HG02981 (cell line): Measurements from ENCODE around the gene ALOX5.

Experiments used
- ATAC-seq: cut with Tn5 transposase; IDR thresholded peaks from one replicate; pipeline ENCODE4 v1.9.1; 2021; ENCODE audit warnings: mild to moderate bottlenecking, moderate library complexity; ENCODE audit not compliant: unreplicated experiment

The ALOX5 gene

DNA sequence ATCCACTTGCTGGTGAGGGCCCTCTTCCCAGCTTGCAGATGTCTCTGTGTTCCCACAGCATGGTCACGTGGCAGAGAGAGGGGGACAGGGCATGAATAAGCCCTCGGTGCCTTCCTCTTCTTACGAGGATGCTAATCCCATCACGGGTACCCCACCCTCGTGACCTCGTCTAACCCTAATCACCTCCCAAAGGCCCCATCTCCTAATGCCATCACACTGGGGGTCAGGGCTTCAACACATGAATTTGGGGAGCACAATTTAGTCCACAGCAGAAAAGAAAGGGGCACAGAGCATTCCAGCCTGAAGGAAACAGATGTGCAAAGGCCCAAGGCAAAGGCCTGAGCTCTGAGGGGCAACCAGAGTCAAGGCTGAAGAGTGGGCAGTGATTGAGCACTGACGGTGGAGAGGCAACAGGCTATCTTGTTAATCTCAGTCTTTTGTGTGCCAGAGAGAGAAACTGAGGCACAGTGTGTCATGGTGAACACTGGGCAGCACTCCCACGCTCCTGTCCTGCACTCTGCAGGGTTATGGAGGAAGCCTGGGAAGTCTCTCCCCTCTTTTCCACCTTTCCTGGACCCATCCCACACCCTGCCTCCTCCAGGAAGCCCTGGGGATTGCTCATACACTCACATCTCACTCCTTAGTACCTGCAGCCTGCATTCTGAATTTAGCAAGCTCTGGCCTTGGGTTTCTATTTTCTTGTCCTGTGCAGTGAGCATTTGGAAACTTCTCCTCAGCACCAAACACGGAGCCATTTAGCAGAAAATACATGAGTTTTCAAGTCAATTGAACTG, 49.0 kb downstream of the ALOX5 start:
- ATAC-seq, result no peak

GRCh38 chr10:45423976-45424499, 50.0 kb downstream of the ALOX5 start:
- no peak for ATAC-seq

DNA sequence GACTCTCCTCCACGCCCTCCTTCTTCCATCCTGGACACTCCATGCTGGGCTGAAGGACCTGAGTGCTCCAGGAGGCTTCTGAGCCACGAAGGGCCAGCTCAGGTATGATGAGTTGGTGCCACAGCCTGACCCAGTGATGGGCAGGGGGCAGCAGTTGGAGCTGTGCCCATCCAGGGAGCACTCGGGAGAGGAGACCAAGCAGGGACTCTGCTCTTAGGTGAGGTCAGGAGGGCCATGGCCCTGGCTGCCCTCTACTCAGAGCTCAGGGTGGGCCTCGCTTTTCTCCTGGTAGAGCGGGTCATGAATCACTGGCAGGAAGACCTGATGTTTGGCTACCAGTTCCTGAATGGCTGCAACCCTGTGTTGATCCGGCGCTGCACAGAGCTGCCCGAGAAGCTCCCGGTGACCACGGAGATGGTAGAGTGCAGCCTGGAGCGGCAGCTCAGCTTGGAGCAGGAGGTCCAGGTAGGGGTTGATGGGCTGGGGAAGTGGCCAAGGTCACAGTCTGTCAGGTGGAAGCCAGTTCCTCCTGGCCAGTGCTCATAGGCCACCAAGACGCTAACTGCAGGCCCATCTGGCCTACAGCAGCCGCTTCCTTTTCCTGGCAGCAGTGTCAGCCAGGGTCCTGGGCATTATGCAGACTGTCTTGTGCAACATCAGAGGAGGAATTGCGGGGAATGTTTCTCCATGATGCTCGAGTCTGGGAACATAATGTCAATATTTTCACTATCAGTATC, 50.8 kb downstream of the ALOX5 start:
- no peak for ATAC-seq

DNA sequence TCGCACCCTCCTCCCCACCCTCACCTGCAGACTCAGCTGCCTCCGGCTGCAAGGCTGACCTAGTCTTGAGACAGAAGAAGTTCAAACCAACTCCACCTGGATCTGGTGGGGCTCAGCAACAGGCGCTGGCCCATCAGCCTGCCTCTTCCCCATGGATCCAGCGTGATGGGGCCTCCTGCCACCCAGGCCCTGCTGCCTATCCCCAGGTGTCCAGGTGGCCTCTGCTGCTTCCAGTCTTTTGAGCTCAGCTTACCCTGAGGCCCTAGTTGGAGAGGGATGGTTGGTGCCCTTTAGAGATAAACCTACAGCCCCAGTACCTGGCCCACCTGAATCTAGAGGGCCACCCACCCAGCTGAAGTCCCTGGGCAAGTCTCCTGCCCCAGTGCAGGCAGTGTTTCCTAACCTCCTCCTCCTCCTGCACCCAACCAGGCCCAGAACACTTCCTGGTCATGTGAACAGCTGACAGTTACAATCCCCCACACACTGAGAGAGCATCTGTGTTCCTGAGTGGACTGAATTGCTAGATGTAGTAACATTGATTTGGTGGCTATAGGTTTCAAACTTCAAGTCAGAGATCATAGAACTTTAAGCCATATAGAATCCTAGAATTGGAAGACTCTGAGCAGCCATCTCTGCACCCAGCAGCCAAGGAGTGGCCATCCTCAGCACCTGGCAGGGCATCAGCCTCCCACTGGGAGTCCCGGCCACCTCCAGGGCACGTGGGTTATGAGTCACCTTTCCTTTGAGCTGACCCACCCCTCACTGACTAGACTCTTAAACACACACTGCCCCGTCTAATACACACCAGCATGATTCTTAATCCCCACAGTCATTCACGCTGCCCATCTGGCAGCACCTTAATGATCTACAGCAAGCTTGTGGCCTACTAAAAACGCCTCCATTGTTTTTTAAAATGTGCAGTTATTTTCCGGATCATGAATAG, 51.9 kb downstream of the ALOX5 start:
- no peak for ATAC-seq

- no peak for ATAC-seq
These were observed 53.4 kb downstream of the ALOX5 start for GRCh38 chr10:45427262-45427969.

- ATAC-seq, result no peak
These were observed 54.0 kb downstream of the ALOX5 start for GRCh38 chr10:45427970-45428366.

DNA sequence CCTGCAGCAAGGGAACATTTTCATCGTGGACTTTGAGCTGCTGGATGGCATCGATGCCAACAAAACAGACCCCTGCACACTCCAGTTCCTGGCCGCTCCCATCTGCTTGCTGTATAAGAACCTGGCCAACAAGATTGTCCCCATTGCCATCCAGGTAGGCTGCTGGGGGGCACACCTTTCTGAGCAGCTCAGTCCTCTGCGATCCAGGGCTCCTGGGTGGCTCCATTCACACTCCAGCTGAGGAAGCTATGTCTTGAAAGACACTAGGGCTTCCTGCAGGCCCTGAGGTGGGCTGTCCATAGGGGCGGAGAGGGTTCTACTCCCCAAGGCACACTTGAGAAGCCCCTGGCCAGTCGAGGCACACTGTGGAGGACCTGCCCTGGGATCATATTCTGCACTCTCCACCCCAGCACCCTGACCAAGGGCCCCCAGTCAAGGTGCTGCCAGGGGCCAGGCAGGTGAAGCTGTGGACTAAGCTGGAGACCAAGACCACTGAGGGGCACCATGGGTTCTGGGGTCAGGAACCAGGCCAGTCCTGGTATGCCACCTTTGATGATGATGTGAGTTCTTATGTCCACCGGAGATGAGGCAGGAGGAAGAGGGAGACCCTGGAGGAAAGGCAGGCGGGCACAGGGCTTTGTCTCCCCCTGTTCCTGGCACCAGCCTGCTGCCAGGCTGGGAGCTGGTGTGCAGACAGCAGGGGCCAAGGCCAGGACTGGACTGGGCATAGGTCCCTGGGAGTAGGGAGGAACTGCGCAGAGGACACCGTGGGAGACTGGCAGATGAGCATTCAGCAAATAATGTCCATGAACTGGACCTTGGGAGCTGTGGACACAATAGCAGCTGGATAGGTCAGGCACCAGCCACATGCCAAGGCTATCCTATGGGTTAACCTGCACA, 54.8 kb downstream of the ALOX5 start:
- ATAC-seq, result no peak

- ATAC-seq, result no peak
These were observed 55.8 kb downstream of the ALOX5 start for GRCh38 chr10:45429790-45430189.

- ATAC-seq, result no peak
These were observed 58.1 kb downstream of the ALOX5 start for GRCh38 chr10:45432113-45432512.

- no peak for ATAC-seq
These were observed 58.9 kb downstream of the ALOX5 start for GRCh38 chr10:45432700-45433472.

DNA sequence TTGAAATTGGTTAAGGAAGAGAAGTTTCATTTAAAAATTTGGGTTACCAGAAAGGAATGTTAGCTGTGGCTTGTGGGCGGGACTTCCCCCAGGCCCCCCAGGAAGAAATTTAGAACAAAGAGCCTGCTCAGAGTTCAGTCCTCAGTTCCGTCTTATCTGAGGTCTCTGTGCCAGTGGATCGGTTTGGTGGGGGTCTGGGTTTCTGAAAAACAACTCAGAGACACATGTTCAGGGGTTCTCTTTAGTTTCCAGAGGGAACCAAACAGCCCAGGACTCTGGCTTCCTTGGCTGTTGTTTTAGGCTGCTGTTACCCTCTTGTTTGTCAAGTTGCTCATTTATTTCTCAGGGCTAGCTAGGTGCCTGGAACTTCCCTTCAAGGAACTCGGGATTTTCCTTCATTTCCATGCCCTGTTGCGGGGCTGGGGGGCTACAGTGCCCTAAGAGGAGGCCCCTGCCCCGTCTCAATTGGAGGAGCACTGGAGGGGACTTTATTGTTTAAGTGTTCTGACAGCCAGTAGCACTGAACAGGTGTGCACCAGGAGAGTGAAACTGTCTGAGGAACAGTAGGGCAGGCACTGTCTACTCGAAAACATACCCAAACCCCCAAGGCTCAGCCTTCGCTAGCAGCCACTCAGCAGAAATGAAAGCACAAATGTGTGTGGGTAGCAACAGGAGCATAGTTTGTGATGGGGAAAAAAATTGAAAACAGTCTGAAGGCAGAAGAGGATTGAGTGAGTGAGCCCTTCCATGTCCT, 59.9 kb downstream of the ALOX5 start:
- peak; percentile 93 for ATAC-seq

- no peak for ATAC-seq
These were observed 63.8 kb downstream of the ALOX5 start for GRCh38 chr10:45437587-45438465.

DNA sequence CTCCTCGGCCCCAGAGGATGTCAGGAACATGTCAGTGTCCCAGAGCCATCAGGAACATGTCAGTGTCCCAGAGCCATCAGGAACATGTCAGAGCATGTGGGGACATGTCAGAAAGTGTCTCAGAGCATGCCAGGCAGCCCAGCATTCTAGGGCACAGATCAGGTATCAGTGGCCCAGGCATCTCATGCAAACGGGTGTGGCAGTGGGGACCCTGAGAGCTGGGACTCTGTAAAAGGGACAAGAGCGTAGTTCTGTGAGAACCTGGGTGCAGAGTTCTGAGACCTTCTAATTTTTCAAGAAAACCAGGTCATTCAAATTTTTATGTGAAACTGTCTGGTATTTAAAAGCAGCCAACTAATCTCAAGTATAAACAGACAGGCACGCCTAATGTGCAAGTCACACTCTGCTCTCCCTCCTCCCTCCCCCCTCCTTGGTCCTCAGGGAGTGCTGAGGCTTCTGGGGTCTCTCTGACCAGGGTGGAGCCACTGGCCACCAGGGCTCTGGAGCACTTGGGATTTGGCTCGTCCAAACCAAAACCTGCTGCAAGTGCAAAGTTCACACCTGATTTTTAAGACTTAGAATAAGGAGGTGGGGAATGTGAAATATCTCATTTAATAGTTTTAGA, 64.6 kb downstream of the ALOX5 start:
- ATAC-seq, result no peak

DNA sequence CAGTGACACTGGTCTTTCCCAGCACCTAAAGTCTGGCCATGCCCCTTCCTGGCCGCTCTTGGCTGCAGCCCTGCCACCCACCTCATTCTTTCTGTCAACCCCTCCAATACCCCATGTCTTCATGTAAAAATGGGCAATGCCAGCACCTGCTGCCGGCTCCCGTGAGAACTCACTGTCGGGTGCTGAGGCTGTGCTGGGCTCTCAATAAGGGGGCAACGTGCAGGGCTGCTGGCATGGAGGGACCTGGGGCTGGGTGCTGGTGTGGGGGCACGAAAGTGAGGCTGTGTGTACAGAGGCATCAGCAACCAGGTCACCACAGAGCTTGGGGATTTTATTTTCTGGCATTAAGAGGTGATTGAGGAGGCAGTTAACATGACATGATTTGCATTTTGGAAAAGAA, 65.3 kb downstream of the ALOX5 start:
- no peak for ATAC-seq

DNA sequence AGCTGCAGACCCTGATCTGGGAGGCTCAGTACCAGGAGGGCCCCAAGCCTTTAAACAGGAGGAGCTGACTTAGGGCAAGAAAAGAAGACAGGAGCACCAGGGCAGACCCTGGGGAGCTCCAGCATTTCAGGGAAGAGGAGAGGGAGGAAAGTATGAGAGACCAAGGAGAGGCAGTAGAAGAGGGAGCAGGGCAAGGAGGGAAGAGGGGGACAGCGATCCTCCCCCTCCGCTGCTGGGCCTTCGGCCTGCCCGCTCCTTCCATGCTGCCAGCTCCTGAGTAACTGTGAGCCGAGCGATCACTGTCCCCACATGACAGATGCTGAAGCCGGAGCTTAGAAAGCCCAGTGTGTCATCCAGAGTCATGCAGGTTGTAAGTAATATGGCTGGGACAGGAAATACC, 65.9 kb downstream of the ALOX5 start:
- ATAC-seq, result no peak

DNA sequence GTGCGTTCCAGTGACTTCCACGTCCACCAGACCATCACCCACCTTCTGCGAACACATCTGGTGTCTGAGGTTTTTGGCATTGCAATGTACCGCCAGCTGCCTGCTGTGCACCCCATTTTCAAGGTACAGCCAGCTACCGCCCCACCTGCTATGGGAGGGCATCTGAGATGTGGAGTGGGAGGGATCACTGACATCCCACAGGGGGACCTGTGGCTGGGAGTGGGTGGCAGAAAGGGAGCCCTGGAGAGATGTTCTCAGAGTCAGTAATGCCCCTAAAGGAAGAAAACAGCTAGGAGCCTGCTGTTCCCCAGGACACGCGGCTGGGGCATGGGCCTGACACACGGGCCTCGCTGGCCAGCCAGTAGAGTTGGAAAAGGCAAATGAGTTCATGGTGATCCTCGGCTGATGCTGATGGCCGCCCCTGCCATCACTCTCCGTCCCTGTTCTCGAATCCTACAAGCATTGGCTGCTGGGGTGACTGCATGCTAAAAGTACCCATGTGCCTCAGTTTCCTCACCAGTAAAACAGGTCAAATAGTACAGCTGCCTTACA, 66.6 kb downstream of the ALOX5 start:
- no peak for ATAC-seq
